Lower leg skin (tissue), 3 donors: Measurements from ENCODE around the gene ATP9A.

Source experiments
- CTCF ChIP-seq, 3 donors: fragments of 450-650 bp; IDR thresholded peaks; one replicate each; pipeline ENCODE4 v1.5.1; 2016; ENCODE audit warnings: antibody characterized with exemption in 3 of 3, mild to moderate bottlenecking in 3 of 3, moderate library complexity in 2 of 3
- POLR2A ChIP-seq, 2 donors: fragments of 450-650 bp; IDR thresholded peaks; one replicate each; pipeline ENCODE4 v1.6.1; 2016 to 2017; ENCODE audit warnings: antibody characterized with exemption in 2 of 2, mild to moderate bottlenecking in 1 of 2, moderate library complexity in 1 of 2

GRCh38 chr20:51629399-51630058, 138.7 kb downstream of the ATP9A start:
- no peak for TF ChIP-seq POLR2A (IDR thresholded peaks at IDR 0.05)
- no peak for TF ChIP-seq CTCF (IDR thresholded peaks at IDR 0.05)
